HEK293 (cell line): ENCODE data around the gene SLC7A6.

Experiments
- CTCF ChIA-PET: fragments of 350-600 bp; formaldehyde crosslinking; extraction: SDS; loops from one replicate; lab custom pipeline; 2021; ENCODE audit warnings: antibody characterized with exemption; lab: Yijun Ruan, JAX
- POLR2A ChIA-PET: fragments of 300-600 bp; formaldehyde crosslinking; extraction: SDS; loops from one replicate; lab custom pipeline; 2020; ENCODE audit warnings: antibody characterized with exemption, inconsistent platforms; lab: Yijun Ruan, JAX
- H3K27ac ChIP-seq: fragments of 200-500 bp; sonication (Bioruptor generic); 2 replicates; pipeline ENCODE4 v1.5.1; 2014; ENCODE audit warnings: low read depth, low read length, control low read depth, inconsistent platforms; ENCODE audit errors: extremely low read depth
- H3K36me3 ChIP-seq, 2 experiments: fragments of 200-500 bp in 1 of 2; sonication (Bioruptor generic) in 1 of 2; 1 replicate in 1 of 2; 2 replicates in 1 of 2; pipeline ENCODE4 v1.5.1; 2014 to 2017; ENCODE audit warnings: inconsistent platforms in 2 of 2, low read length in 2 of 2; ENCODE audit not compliant: control insufficient read depth in 2 of 2, insufficient read depth in 1 of 2
- H3K4me1 ChIP-seq: fragments of 200-500 bp; sonication (Bioruptor generic); 2 replicates; pipeline ENCODE4 v1.5.1; 2014; ENCODE audit warnings: mild to moderate bottlenecking, low read length, inconsistent platforms; ENCODE audit not compliant: control insufficient read depth, insufficient read depth
- H3K4me3 ChIP-seq: 2 replicates; pipeline ENCODE4 v1.5.1; 2011; ENCODE audit warnings: low read depth, mild to moderate bottlenecking, control low read depth, low read length, moderate library complexity
- H3K9me3 ChIP-seq: fragments of 200-500 bp; sonication (Bioruptor generic); 2 replicates; pipeline ENCODE4 v1.5.1; 2014; ENCODE audit warnings: low read depth, low read length, inconsistent platforms; ENCODE audit not compliant: control insufficient read depth, insufficient read depth
- BCL11A ChIP-seq: fragments of 450-650 bp; formaldehyde crosslinking; IDR thresholded peaks from 2 replicates; pipeline ENCODE4 v1.5.1; 2016; ENCODE audit warnings: low read depth, missing biosample characterization, missing genetic modification characterization
- GLI2 ChIP-seq: fragments of 450-650 bp; formaldehyde crosslinking; IDR thresholded peaks from 2 replicates; pipeline ENCODE4; 2017; ENCODE audit warnings: missing biosample characterization, missing genetic modification characterization, low read depth, borderline replicate concordance
- GLIS2 ChIP-seq: fragments of 450-650 bp; formaldehyde crosslinking; IDR thresholded peaks from 2 replicates; pipeline ENCODE4 v1.5.1; 2016; ENCODE audit warnings: missing biosample characterization, missing genetic modification characterization
- KLF10 ChIP-seq: fragments of 450-650 bp; IDR thresholded peaks from 2 replicates; pipeline ENCODE4 v1.5.1; 2018; ENCODE audit warnings: missing biosample characterization, mild to moderate bottlenecking, missing genetic modification characterization
- MEIS1 ChIP-seq: sonication (generic); formaldehyde crosslinking; IDR thresholded peaks from 2 replicates; pipeline ENCODE4 v1.8.1; 2022; ENCODE audit warnings: missing genetic modification reagents, mild to moderate bottlenecking, borderline replicate concordance
- PRDM1 ChIP-seq: fragments of 450-650 bp; formaldehyde crosslinking; IDR thresholded peaks from 2 replicates; pipeline ENCODE4; 2016; ENCODE audit warnings: missing biosample characterization, missing genetic modification characterization
- SCRT1 ChIP-seq: fragments of 450-650 bp; formaldehyde crosslinking; IDR thresholded peaks from 2 replicates; pipeline ENCODE4 v1.5.1; 2016; ENCODE audit warnings: missing biosample characterization, missing genetic modification characterization, borderline replicate concordance
- ZBTB1 ChIP-seq: fragments of 450-650 bp; formaldehyde crosslinking; IDR thresholded peaks from 2 replicates; pipeline ENCODE4 v1.5.1; 2016; ENCODE audit warnings: missing biosample characterization, missing genetic modification characterization
- ZBTB20 ChIP-seq: fragments of 450-650 bp; formaldehyde crosslinking; IDR thresholded peaks from 2 replicates; pipeline ENCODE4 v1.5.1; 2016; ENCODE audit warnings: missing biosample characterization, missing genetic modification characterization
- ZBTB6 ChIP-seq: fragments of 450-650 bp; formaldehyde crosslinking; IDR thresholded peaks from 2 replicates; pipeline ENCODE4 v1.5.1; 2017; ENCODE audit warnings: missing biosample characterization, missing genetic modification characterization
- ZEB2 ChIP-seq: fragments of 450-650 bp; formaldehyde crosslinking; IDR thresholded peaks from 2 replicates; pipeline ENCODE4 v1.5.1; 2016; ENCODE audit warnings: missing biosample characterization, missing genetic modification characterization
- ZFHX2 ChIP-seq: fragments of 450-650 bp; formaldehyde crosslinking; conservative IDR thresholded peaks from 2 replicates; pipeline ENCODE4 v1.5.1; 2016; ENCODE audit warnings: missing biosample characterization, missing genetic modification characterization
- ZFP37 ChIP-seq: fragments of 450-650 bp; formaldehyde crosslinking; IDR thresholded peaks from 2 replicates; pipeline ENCODE4 v1.5.1; 2016; ENCODE audit warnings: missing biosample characterization, missing genetic modification characterization
- ZIC2 ChIP-seq: fragments of 450-650 bp; formaldehyde crosslinking; IDR thresholded peaks from 2 replicates; pipeline ENCODE4 v1.5.1; 2016; ENCODE audit warnings: missing biosample characterization, missing genetic modification characterization
- ZNF112 ChIP-seq: fragments of 450-650 bp; formaldehyde crosslinking; IDR thresholded peaks from 2 replicates; pipeline ENCODE4 v1.5.0; 2017; ENCODE audit warnings: missing biosample characterization, missing genetic modification characterization
- ZNF214 ChIP-seq: fragments of 450-650 bp; formaldehyde crosslinking; IDR thresholded peaks from 2 replicates; pipeline ENCODE4 v1.5.1; 2017; ENCODE audit warnings: missing biosample characterization, mild to moderate bottlenecking, missing genetic modification characterization, borderline replicate concordance
- ZNF223 ChIP-seq: fragments of 450-650 bp; formaldehyde crosslinking; IDR thresholded peaks from 2 replicates; pipeline ENCODE4 v1.5.1; 2016; ENCODE audit warnings: missing biosample characterization, missing genetic modification characterization
- ZNF280D ChIP-seq: fragments of 450-650 bp; formaldehyde crosslinking; IDR thresholded peaks from 2 replicates; pipeline ENCODE4 v1.5.1; 2016; ENCODE audit warnings: missing biosample characterization, missing genetic modification characterization
- ZNF292 ChIP-seq: fragments of 450-650 bp; formaldehyde crosslinking; IDR thresholded peaks from 2 replicates; pipeline ENCODE4 v1.5.1; 2016; ENCODE audit warnings: low read depth, missing biosample characterization, missing genetic modification characterization, borderline replicate concordance
- ZNF354C ChIP-seq: fragments of 450-650 bp; formaldehyde crosslinking; IDR thresholded peaks from 2 replicates; pipeline ENCODE4 v1.5.1; 2016; ENCODE audit warnings: missing biosample characterization, missing genetic modification characterization, low read depth, borderline replicate concordance
- ZNF391 ChIP-seq: fragments of 450-650 bp; formaldehyde crosslinking; IDR thresholded peaks from 2 replicates; pipeline ENCODE4 v1.5.1; 2016; ENCODE audit warnings: low read depth, missing biosample characterization, missing genetic modification characterization, borderline replicate concordance
- ZNF501 ChIP-seq: fragments of 450-650 bp; formaldehyde crosslinking; IDR thresholded peaks from 2 replicates; pipeline ENCODE4 v1.5.1; 2016; ENCODE audit warnings: missing biosample characterization, missing genetic modification characterization
- ZNF518A ChIP-seq: fragments of 450-650 bp; formaldehyde crosslinking; conservative IDR thresholded peaks from 2 replicates; pipeline ENCODE4 v1.5.1; 2016; ENCODE audit warnings: low read depth, missing biosample characterization, missing genetic modification characterization
- ZNF530 ChIP-seq: fragments of 450-650 bp; formaldehyde crosslinking; IDR thresholded peaks from 2 replicates; pipeline ENCODE4 v1.5.1; 2016; ENCODE audit warnings: low read depth, missing biosample characterization, missing genetic modification characterization
- ZNF548 ChIP-seq: fragments of 450-650 bp; formaldehyde crosslinking; IDR thresholded peaks from 2 replicates; pipeline ENCODE4 v1.5.1; 2016; ENCODE audit warnings: missing biosample characterization, missing genetic modification characterization
- ZNF629 ChIP-seq: fragments of 450-650 bp; formaldehyde crosslinking; IDR thresholded peaks from 2 replicates; pipeline ENCODE4 v1.5.1; 2017; ENCODE audit warnings: missing biosample characterization, missing genetic modification characterization
- ZNF837 ChIP-seq: fragments of 450-650 bp; formaldehyde crosslinking; IDR thresholded peaks from 2 replicates; pipeline ENCODE4 v1.5.1; 2016; ENCODE audit warnings: missing biosample characterization, missing genetic modification characterization

Gene SLC7A6

GRCh38 chr16:68332411-68333121, 68.2 kb downstream of the SLC7A6 start:
- ChIA-PET CTCF (interaction anchor here (4.0 kb wide), 1 partner anchor 70 kb away, joined by 26 read pairs; the partner anchor contains the start of gene SLC7A6), POLR2A (no interaction called here)
- peaks cover 11 to 48% of the 10 kb centered on the region in 2 experiments; a peak in 2 of 3 replicates for H3K36me3 ChIP-seq
- TF ChIP-seq SCRT1: no peak
- 0 out of 2 replicates have a peak, but pooled peaks have one; percentile 19 for TF ChIP-seq ZBTB6 (tag by site-specific recombination)
- TF ChIP-seq ZIC2 (tag by site-specific recombination): peak; percentile 74
- no peak for TF ChIP-seq PRDM1
- no peak for TF ChIP-seq ZNF530
- TF ChIP-seq ZNF214: no peak
- TF ChIP-seq ZNF280D (tag by site-specific recombination): no peak
- TF ChIP-seq ZNF354C (tag by site-specific recombination): no peak
- TF ChIP-seq ZNF391 (tag by site-specific recombination): no peak
- no peak for TF ChIP-seq ZFHX2 (tag by site-specific recombination)
- no peak overlapping the region for H3K27ac ChIP-seq
- no peak overlapping the region for H3K4me3 ChIP-seq
- no peaks in the 10 kb centered on the region for H3K9me3 ChIP-seq
- peaks cover 3% of the 10 kb centered on the region; the same call in 1 of the 2 replicates for H3K4me1 ChIP-seq

- Histone ChIP-seq H3K27ac (no peak overlapping the region), H3K36me3 (peaks cover 5 to 60% of the 10 kb centered on the region in 2 experiments; a peak in 2 of 3 replicates), H3K9me3 (no peaks in the 10 kb centered on the region), H3K4me3 (no peak overlapping the region)
- CTCF ChIA-PET: interaction anchor here (0.6 to 4.0 kb wide), 4 partner anchors 72 to 1027 kb away, joined by 3 to 26 read pairs (median 3); partner anchors contain the start of gene SLC7A6
- POLR2A ChIA-PET: interaction anchor here (0.7 kb wide), 1 partner anchor 71 kb away, joined by 3 read pairs; the partner anchor contains the start of gene SLC7A6
- TF ChIP-seq ZNF518A (tag by site-specific recombination) (no peak), SCRT1 (no peak), ZNF548 (no peak), ZBTB20 (tag by site-specific recombination) (no peak), ZNF112 (tag by site-specific recombination) (no peak), KLF10 (tag by site-specific recombination) (no peak), BCL11A (no peak), ZBTB1 (tag by site-specific recombination) (no peak), MEIS1 (CRISPR knock-in tag) (no peak), GLI2 (tag by site-specific recombination) (no peak), GLIS2 (tag by site-specific recombination) (no peak), ZNF501 (tag by site-specific recombination) (no peak), ZNF629 (tag by site-specific recombination) (no peak), ZNF292 (tag by site-specific recombination) (no peak), ZNF837 (tag by site-specific recombination) (no peak), ZFP37 (tag by site-specific recombination) (no peak), ZNF223 (tag by site-specific recombination) (no peak), ZEB2 (tag by site-specific recombination) (no peak)
- TF ChIP-seq, all 188 proteins: peak for 0
- no peaks in the 10 kb centered on the region for H3K4me1 ChIP-seq
These were observed 70.8 kb downstream of the SLC7A6 start for GRCh38 chr16:68335175-68335574.
